ENCODE results near the gene TFDP1.
"Not testable (repeated sequence)": the region's sequence is repeated elsewhere in the genome, so short reads cannot be mapped to it uniquely, and the experiment has no call there.

The TFDP1 gene

GRCh38 chr13:113551081-113552000 is 33.2 kb upstream of the TFDP1 start:
- no peak for DNase-seq

DNA sequence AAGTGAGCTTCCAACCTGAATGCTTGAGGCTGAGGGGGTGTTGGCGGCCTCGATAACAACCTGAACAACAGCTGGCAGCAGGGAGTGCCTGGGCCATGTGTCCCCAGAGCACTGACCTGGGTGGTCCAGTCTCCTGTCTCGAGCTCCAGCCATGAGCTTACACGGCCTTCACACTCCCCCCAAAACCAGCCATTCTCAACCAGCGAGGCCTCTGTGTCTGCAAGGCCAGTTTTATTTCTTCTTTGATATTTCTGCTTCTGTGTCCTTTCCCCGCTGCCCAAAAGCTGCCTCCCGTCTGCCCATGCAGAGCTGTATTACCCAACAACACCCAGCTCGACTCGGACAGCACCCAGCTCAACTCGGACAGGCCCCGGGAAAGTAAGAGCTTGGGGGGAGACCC is 32.5 kb upstream of the TFDP1 start:
- no peak for DNase-seq

GRCh38 chr13:113552786-113553434 is 31.6 kb upstream of the TFDP1 start:
- peak; percentile 47 to 69 (median 54) for DNase-seq

GRCh38 chr13:113553511-113554332 is 30.8 kb upstream of the TFDP1 start:
- DNase-seq, result no peak

GRCh38 chr13:113554333-113554700 is 30.2 kb upstream of the TFDP1 start:
- DNase-seq, result no peak

DNA sequence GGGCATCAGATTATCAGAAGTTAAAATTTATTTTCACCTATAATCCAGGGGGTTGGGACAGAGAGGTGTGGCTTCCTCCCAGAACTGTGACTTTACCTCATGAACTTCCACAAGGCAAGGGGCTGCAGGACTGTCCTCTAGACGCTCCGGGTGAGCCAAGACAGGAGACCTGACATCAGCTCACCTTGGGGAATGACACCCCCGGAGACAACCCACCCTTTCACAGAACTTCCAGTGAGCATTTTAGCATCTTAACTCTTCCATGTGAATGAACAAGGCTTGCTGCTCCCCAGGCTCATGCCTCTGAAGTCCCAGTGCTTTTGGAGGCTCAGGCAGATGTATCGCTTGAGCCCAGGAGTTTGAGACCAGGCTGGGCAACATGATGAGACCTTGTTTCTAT is 29.4 kb upstream of the TFDP1 start:
- DNase-seq, result no peak

DNA sequence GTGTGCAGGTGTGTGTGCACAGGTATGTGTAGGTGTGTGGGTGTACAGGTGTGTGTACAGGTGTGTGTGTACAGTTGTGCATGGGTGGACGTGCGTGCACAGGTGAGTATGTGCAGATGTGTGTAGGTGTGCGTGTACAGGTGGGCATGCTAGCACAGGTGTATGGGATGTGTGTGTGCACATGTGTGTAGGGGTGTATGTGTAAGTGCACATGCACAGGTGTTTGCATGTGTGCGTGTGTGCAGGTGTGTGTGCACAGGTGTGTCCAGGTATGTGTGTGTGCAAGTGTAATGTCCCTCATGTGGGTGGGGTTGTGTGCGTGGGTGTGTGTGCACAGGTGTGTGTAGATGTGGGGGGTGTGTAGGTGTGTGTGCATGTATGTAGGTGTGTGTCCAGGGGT is 27.5 kb upstream of the TFDP1 start:
- DNase-seq, result no peak

DNA sequence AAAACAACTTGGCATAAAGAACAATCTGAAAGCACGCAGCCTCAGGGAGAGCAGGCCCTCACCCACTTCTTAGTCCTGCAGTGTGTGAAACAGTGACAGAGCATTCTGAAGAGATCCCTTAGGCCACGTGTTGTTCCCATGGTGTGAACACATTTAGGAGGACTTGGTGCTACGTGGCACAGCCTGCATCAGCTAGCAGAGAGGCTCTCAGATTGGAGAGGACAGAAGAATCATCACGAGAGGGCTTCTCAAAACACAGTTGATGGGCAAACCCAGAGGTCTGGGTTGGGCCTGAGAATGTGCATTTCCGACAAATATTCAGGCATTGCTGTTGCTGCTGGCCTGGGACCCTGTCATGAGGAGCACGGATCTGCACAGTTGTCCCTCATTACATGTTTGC is 26.1 kb upstream of the TFDP1 start:
- DNase-seq, result no peak

- DNase-seq, result peak in 2 of 4 experiments; percentile 11 to 28
Measured at GRCh38 chr13:113559061-113559460, 25.5 kb upstream of the TFDP1 start.

- no peak for DNase-seq
Measured at GRCh38 chr13:113559901-113560644, 24.5 kb upstream of the TFDP1 start.

DNA sequence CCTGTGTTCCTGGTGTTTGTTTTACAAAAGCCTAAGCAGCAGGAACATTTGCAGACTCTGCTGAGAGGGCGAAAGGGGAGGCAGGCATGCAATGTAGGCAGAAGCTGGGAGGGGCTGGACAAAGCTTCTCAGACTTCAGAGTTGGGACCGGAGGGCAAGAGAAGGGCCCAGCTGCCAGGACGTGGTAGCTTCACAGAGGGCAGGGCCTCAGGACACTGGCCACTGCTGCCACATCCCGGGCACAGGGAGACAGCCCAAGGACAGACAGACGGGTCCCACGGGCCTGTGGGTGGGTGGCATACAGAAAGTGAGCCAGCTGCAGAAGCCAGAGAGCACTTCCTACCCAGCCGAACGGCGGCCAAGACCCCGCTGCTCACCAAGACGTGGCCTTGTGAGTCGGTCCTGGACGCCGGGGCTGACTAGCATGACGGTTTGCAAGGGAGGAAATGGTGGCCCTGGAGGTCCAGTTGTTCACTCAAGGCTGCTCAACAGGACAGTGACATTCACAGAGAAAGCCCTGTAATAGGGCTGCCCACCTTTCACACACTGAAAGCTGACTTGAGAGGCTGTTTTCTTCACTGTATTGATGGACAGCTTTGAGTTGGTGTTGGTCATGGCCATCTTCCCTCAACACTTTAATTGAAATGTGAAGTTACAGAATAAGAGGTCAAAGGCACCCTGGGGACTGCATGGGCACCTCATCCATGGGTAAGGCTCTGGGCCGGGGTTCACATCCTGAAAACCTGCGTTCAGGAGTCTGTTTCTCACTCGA is 23.7 kb upstream of the TFDP1 start:
- DNase-seq, result no peak

DNA sequence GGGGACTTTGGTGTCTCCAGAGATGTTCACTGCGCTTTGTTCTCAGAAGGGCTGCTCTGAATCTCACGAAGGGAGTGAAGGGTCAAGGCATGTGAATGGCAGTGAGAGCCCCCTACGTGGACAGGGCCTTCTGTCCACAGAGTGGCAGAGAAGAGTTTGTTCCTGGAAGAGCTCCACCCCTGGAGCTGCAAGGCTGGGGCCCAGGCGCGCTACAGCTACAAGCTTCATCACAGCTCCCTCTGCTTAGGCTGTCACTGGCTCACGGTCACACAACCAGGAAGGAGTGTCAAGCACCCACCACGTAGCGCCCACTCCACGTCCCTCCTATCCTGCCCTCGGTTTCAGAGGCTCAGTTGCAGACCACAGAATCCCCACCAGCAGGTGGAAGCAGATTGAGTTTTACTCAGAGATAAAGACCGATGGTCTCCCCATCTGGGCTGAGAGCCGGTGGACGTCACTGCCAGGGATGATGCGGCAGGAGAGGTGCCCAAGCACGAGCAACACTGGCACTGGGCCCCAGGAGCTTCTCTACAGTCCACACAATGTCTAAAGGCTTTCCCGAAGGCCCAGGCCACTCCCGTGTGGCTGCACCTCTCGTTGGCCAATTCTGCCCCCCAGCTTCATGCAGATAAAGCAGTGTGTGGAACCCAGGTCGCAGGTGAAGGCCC is 23.0 kb upstream of the TFDP1 start:
- DNase-seq, result no peak

- peak; percentile 41 to 74 (median 69) for DNase-seq
Measured at GRCh38 chr13:113562085-113562749, 22.3 kb upstream of the TFDP1 start.

DNA sequence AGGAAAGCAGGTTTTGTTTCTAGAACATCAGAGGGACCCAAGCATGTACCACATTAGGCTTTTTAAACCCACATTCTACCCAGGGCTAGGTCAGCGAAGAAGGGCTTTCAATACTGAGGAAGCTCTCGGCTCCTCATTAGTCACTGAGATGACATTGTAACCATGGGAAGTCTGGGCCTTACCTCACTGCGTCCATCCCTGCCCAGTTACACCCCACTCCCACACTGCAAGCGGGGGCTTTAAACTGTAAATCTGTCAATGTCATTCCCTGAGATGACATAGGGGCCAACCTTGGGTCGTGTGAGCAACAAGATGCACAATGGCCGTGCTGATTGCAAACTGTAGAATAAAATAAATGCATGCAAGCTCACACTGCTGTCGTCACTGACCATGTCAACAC is 21.7 kb upstream of the TFDP1 start:
- no peak for DNase-seq

DNA sequence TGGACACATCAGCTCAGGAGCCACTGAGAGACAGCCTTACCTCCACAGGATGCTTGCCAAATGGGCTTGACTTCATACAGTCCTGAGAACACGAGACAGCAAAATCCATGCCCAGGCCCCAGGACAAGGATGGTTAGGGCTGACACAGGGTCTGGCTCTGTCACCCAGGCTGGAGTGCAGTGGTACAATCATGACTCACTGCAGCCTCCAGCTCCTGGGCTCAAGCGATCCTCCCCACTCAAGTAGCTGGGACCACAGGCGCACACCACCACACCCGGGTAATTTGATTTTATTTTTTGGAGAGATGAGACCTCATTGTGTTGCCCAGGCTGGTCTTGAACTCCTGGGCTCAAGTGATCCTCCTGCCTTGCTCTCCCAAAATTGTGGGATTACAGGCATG is 21.0 kb upstream of the TFDP1 start:
- DNase-seq, result not testable (repeated sequence)

GRCh38 chr13:113564331-113565023 is 20.1 kb upstream of the TFDP1 start:
- DNase-seq, result no peak

- no peak for DNase-seq
Measured at GRCh38 chr13:113565526-113566226, 18.9 kb upstream of the TFDP1 start.

DNA sequence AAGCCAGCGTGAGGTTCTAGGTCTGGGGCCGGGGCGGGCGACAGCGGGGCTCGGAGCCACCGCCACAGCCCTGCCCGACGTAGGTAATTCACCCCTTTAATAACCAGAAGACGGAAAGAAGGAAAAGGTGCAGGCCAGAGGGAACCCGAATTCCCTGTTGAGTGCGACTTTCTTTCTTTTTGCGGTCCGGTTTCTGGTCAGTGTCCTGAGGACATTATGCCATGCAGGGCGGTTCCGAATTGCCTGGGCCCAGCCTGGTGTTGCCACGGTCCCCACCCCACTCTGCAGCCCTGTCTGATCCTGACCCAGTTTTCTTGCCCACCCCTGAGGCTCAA is 18.4 kb upstream of the TFDP1 start:
- DNase-seq, result no peak

- no peak for DNase-seq
Measured at GRCh38 chr13:113567681-113568080, 16.9 kb upstream of the TFDP1 start.
